Esophagus squamous epithelium (tissue), 4 donors: Measurements from ENCODE around the gene MYL2.

ENCODE experiments used
- POLR2A ChIP-seq, 4 donors: fragments of 450-650 bp; IDR thresholded peaks; one replicate each; pipeline ENCODE4 v1.6.1; 2017; ENCODE audit warnings: antibody characterized with exemption in 4 of 4, mild to moderate bottlenecking in 4 of 4, moderate library complexity in 3 of 4
- TF ChIP-seq, protein P1 (sequence below), 6 experiments: fragments of 450-650 bp in 4 of 6; fragments of 200-600 bp in 2 of 6; sonication (generic) in 2 of 6; IDR thresholded peaks; one replicate each; pipeline ENCODE4 v1.5.1; 2016 to 2019; ENCODE audit warnings: antibody characterized with exemption in 6 of 6, mild to moderate bottlenecking in 4 of 6, moderate library complexity in 4 of 6

DNA sequence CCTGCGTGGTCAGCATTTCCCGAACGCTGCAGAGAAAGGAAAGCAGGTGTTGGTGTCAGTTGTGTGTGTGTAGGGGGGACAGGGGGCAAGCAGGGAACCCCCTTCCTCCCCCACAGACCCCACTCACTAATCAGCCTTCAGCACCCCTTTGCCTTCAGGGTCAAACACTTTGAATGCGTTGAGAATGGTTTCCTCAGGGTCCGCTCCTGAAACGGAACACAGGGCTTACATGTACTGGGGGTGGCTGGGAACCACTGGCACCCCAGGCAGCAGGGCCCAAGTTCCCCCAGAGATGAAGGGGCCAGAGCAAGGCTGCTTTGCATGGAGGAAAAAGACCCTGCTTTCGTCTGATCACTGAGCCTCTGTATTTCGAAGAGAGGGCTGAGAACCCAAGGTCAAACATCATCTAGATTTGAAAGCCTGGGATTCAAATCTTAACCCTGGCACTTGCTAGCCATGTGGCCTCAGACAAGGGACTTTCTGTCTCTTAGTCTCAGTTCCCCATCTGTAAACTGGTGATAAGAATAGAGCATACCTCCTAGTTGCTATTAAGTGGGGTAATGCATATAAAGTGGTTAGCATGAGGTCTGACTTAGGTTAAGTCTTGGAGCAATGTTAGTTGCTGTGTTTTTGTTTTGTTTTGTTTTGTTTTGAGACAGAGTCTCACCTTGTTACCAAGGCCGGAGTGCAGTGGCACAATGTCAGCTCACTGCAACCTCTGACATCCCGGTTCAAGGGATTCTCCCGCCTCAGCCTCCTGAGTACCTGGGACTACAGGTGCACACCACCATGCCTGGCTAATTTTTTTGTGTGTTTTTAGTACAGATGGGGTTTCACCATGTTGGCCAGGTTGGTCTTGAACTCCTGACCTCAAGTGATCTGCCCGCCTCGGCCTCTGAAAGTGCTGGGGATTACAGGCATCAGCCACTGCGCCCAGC lies 7.0 kb downstream of the MYL2 start:
- TF ChIP-seq, protein P1, sequence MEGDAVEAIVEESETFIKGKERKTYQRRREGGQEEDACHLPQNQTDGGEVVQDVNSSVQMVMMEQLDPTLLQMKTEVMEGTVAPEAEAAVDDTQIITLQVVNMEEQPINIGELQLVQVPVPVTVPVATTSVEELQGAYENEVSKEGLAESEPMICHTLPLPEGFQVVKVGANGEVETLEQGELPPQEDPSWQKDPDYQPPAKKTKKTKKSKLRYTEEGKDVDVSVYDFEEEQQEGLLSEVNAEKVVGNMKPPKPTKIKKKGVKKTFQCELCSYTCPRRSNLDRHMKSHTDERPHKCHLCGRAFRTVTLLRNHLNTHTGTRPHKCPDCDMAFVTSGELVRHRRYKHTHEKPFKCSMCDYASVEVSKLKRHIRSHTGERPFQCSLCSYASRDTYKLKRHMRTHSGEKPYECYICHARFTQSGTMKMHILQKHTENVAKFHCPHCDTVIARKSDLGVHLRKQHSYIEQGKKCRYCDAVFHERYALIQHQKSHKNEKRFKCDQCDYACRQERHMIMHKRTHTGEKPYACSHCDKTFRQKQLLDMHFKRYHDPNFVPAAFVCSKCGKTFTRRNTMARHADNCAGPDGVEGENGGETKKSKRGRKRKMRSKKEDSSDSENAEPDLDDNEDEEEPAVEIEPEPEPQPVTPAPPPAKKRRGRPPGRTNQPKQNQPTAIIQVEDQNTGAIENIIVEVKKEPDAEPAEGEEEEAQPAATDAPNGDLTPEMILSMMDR (IDR thresholded peaks at IDR 0.05) = no peak
- TF ChIP-seq POLR2A (IDR thresholded peaks at IDR 0.05) = no peak
